ENCODE data around the gene NTF4.
"Not testable (repeated sequence)": the region's sequence is repeated elsewhere in the genome, so short reads cannot be mapped to it uniquely, and the experiment has no call there.

NTF4 gene

GRCh38 chr19:49020931-49021895 lies 43.4 kb downstream of the NTF4 start:
- Histone ChIP-seq H3K4me3 (ENCODE audit: insufficient read length, low read depth) (no peak overlapping the region), H3K4me1 (ENCODE audit: insufficient read depth, insufficient read length) (peaks cover 6% of the 10 kb centered on the region), H3K9me3 (ENCODE audit: insufficient read depth, low read length) (no peaks in the 10 kb centered on the region), H3K9ac (ENCODE audit: insufficient read length, low read depth) (no peak overlapping the region), H3K36me3 (ENCODE audit: insufficient read depth, insufficient read length, low read length) (peaks cover 5% of the 10 kb centered on the region), H3K27me3 (ENCODE audit: insufficient read depth, insufficient read length) (no peaks in the 10 kb centered on the region)
- DNase-seq (ENCODE audit: low read depth, low spot score) = no peak
- TF ChIP-seq SUZ12 (IDR thresholded peaks at IDR 0.05; ENCODE audit: extremely low read depth, insufficient read depth, insufficient read length) (no peak), ZNF274 (IDR thresholded peaks at IDR 0.05; ENCODE audit: low read depth, low read length) (no peak), YY1 (IDR thresholded peaks at IDR 0.05; ENCODE audit: insufficient read depth, insufficient read length) (no peak)

GRCh38 chr19:49020342-49020741 lies 44.3 kb downstream of the NTF4 start:
- H3K4me1 ChIP-seq (ENCODE audit: insufficient read depth, insufficient read length) = peaks cover 6% of the 10 kb centered on the region

GRCh38 chr19:49019242-49019932 lies 45.2 kb downstream of the NTF4 start:
- Histone ChIP-seq H3K9me3 (ENCODE audit: insufficient read depth, low read length) (no peaks in the 10 kb centered on the region), H3K4me1 (ENCODE audit: insufficient read depth, insufficient read length) (peaks cover 6% of the 10 kb centered on the region), H3K27me3 (ENCODE audit: insufficient read depth, insufficient read length) (no peaks in the 10 kb centered on the region), H3K4me3 (ENCODE audit: insufficient read length, low read depth) (no peak overlapping the region), H3K36me3 (ENCODE audit: insufficient read depth, insufficient read length, low read length) (peaks cover 23% of the 10 kb centered on the region), H3K9ac (ENCODE audit: insufficient read length, low read depth) (no peak overlapping the region)
- TF ChIP-seq SUZ12 (IDR thresholded peaks at IDR 0.05; ENCODE audit: extremely low read depth, insufficient read depth, insufficient read length) (no peak), ZNF274 (IDR thresholded peaks at IDR 0.05; ENCODE audit: low read depth, low read length) (no peak), YY1 (IDR thresholded peaks at IDR 0.05; ENCODE audit: insufficient read depth, insufficient read length) (no peak)
- DNase-seq (ENCODE audit: low read depth, low spot score) = peak; percentile 35

More at GRCh38 chr19:49020342-49020741, 44.3 kb downstream of the NTF4 start:
- no peak for DNase-seq (ENCODE audit: low read depth, low spot score)
- no peak overlapping the region for H3K4me3 ChIP-seq (ENCODE audit: insufficient read length, low read depth)
- H3K27me3 ChIP-seq (ENCODE audit: insufficient read depth, insufficient read length) = no peaks in the 10 kb centered on the region
- H3K36me3 ChIP-seq (ENCODE audit: insufficient read depth, insufficient read length, low read length) = peaks cover 13% of the 10 kb centered on the region
- H3K9ac ChIP-seq (ENCODE audit: insufficient read length, low read depth) = no peak overlapping the region
- no peak for TF ChIP-seq YY1 (IDR thresholded peaks at IDR 0.05; ENCODE audit: insufficient read depth, insufficient read length)
- TF ChIP-seq ZNF274 (IDR thresholded peaks at IDR 0.05; ENCODE audit: low read depth, low read length) = no peak
- no peak for TF ChIP-seq SUZ12 (IDR thresholded peaks at IDR 0.05; ENCODE audit: extremely low read depth, insufficient read depth, insufficient read length)
- no peaks in the 10 kb centered on the region for H3K9me3 ChIP-seq (ENCODE audit: insufficient read depth, low read length)

GRCh38 chr19:49018388-49019241 lies 46.0 kb downstream of the NTF4 start:
- H3K27me3 ChIP-seq (ENCODE audit: insufficient read depth, insufficient read length); H3K4me1 ChIP-seq (ENCODE audit: insufficient read depth, insufficient read length); H3K9me3 ChIP-seq (ENCODE audit: insufficient read depth, low read length); DNase-seq (ENCODE audit: low read depth, low spot score): not testable (repeated sequence)
- Histone ChIP-seq H3K4me3 (ENCODE audit: insufficient read length, low read depth) (peak overlapping the region; percentile 8), H3K9ac (ENCODE audit: insufficient read length, low read depth) (peak overlapping the region; percentile 51), H3K36me3 (ENCODE audit: insufficient read depth, insufficient read length, low read length) (peaks cover 30% of the 10 kb centered on the region)

GRCh38 chr19:49017666-49018351 lies 46.8 kb downstream of the NTF4 start:
- peaks cover 6% of the 10 kb centered on the region for H3K4me1 ChIP-seq (ENCODE audit: insufficient read depth, insufficient read length)
- H3K9me3 ChIP-seq (ENCODE audit: insufficient read depth, low read length) = no peaks in the 10 kb centered on the region
- no peak for DNase-seq (ENCODE audit: low read depth, low spot score)
- TF ChIP-seq ZNF274 (IDR thresholded peaks at IDR 0.05; ENCODE audit: low read depth, low read length) (no peak), SUZ12 (IDR thresholded peaks at IDR 0.05; ENCODE audit: extremely low read depth, insufficient read depth, insufficient read length) (no peak), YY1 (IDR thresholded peaks at IDR 0.05; ENCODE audit: insufficient read depth, insufficient read length) (no peak)
- peak overlapping the region; percentile 8 for H3K4me3 ChIP-seq (ENCODE audit: insufficient read length, low read depth)
- H3K27me3 ChIP-seq (ENCODE audit: insufficient read depth, insufficient read length) = no peaks in the 10 kb centered on the region
- H3K36me3 ChIP-seq (ENCODE audit: insufficient read depth, insufficient read length, low read length) = peaks cover 35% of the 10 kb centered on the region
- H3K9ac ChIP-seq (ENCODE audit: insufficient read length, low read depth) = peak overlapping the region; percentile 51

GRCh38 chr19:49017041-49017665 lies 47.5 kb downstream of the NTF4 start, which contains the start of gene LHB:
LHB (minus strand) TSS chr19:49017091; CDS start chr19:49017081, 10 bp downstream.
- no peak for TF ChIP-seq YY1 (IDR thresholded peaks at IDR 0.05; ENCODE audit: insufficient read depth, insufficient read length)
- no peak for TF ChIP-seq ZNF274 (IDR thresholded peaks at IDR 0.05; ENCODE audit: low read depth, low read length)
- TF ChIP-seq SUZ12 (IDR thresholded peaks at IDR 0.05; ENCODE audit: extremely low read depth, insufficient read depth, insufficient read length) = no peak
- H3K9ac ChIP-seq (ENCODE audit: insufficient read length, low read depth) = peak within 1 kb of the TSS; percentile 51

More at GRCh38 chr19:49017041-49017665, 47.5 kb downstream of the NTF4 start, which contains the start of gene LHB:
- Histone ChIP-seq H3K27me3 (ENCODE audit: insufficient read depth, insufficient read length) (no peaks in the 10 kb centered on the region), H3K36me3 (ENCODE audit: insufficient read depth, insufficient read length, low read length) (peaks cover 41% of the 10 kb centered on the region), H3K4me1 (ENCODE audit: insufficient read depth, insufficient read length) (peaks cover 6% of the 10 kb centered on the region), H3K4me3 (ENCODE audit: insufficient read length, low read depth) (peak within 1 kb of the TSS; percentile 8), H3K9me3 (ENCODE audit: insufficient read depth, low read length) (no peaks in the 10 kb centered on the region)
- DNase-seq (ENCODE audit: low read depth, low spot score) = no peak
